ENCODE measurements around the gene OR51B5.

Gene OR51B5, protein sequence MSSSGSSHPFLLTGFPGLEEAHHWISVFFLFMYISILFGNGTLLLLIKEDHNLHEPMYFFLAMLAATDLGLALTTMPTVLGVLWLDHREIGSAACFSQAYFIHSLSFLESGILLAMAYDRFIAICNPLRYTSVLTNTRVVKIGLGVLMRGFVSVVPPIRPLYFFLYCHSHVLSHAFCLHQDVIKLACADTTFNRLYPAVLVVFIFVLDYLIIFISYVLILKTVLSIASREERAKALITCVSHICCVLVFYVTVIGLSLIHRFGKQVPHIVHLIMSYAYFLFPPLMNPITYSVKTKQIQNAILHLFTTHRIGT

GRCh38 chr11:5343474-5344335 lies at the start of gene OR51B5:
OR51B5 (minus strand) TSS chr11:5343524; CDS start chr11:5343524, 0 bp downstream.
- DNase-seq (ENCODE audit: low read depth) = no peak
- in situ Hi-C loops (cut with HindIII; ENCODE audit: low sequenced_read_pairs) = no loop called here
- TF ChIP-seq CTCF (IDR thresholded peaks at IDR 0.05; ENCODE audit: low read depth, low read length, missing control alignments) = no peak
- no peak within 1 kb of the TSS for H3K4me3 ChIP-seq (ENCODE audit: low read depth, low read length)

GRCh38 chr11:5390210-5390609 lies 46.9 kb upstream of the OR51B5 start:
- no peak overlapping the region for H3K4me3 ChIP-seq (ENCODE audit: low read depth, low read length)
- TF ChIP-seq CTCF (IDR thresholded peaks at IDR 0.05; ENCODE audit: low read depth, low read length, missing control alignments) = no peak
- in situ Hi-C loops (cut with HindIII; ENCODE audit: low sequenced_read_pairs) = no loop called here
- no peak for DNase-seq (ENCODE audit: low read depth)

DNA sequence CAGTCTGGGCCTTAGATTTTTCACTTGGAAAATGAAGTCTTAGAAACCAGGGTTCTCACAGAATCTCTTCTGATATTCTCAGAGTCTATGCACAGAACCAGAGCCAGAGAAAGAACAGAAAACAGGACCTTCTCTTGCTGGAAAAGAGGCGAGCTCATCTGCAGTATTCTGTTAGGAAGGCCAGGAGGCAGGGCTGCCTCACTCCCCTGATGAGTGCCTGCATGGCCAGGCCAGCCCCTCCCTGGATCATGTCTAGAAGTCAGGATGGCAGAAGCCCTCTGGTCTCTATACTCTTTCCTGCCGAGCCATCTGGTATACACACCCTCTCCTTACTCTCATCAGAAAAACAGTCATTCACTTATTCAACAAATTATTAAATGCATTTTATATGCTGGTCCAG lies 41.0 kb upstream of the OR51B5 start:
- no peak for DNase-seq (ENCODE audit: low read depth)

GRCh38 chr11:5383576-5383975 lies 40.3 kb upstream of the OR51B5 start, which contains the start of gene OR51M1:
OR51M1 (plus strand) TSS chr11:5383812; CDS start chr11:5389399, 5,587 bp downstream.
- DNase-seq (ENCODE audit: low read depth) = no peak
- TF ChIP-seq CTCF (IDR thresholded peaks at IDR 0.05; ENCODE audit: low read depth, low read length, missing control alignments) = no peak
- in situ Hi-C loops (cut with HindIII; ENCODE audit: low sequenced_read_pairs) = no loop called here
- H3K4me3 ChIP-seq (ENCODE audit: low read depth, low read length) = no peak within 1 kb of the TSS

More for the DNA sequence above, 41.0 kb upstream of the OR51B5 start:
- in situ Hi-C loops (cut with HindIII; ENCODE audit: low sequenced_read_pairs) = no loop called here
- no peak for TF ChIP-seq CTCF (IDR thresholded peaks at IDR 0.05; ENCODE audit: low read depth, low read length, missing control alignments)
- no peak overlapping the region for H3K4me3 ChIP-seq (ENCODE audit: low read depth, low read length)

GRCh38 chr11:5380740-5381342 lies 37.5 kb upstream of the OR51B5 start:
- peak; percentile 43 for DNase-seq (ENCODE audit: low read depth)
- in situ Hi-C loops (cut with HindIII; ENCODE audit: low sequenced_read_pairs) = no loop called here
- H3K4me3 ChIP-seq (ENCODE audit: low read depth, low read length) = no peak overlapping the region
- peak; percentile 86 for TF ChIP-seq CTCF (IDR thresholded peaks at IDR 0.05; ENCODE audit: low read depth, low read length, missing control alignments)

GRCh38 chr11:5369789-5370188 lies 26.5 kb upstream of the OR51B5 start:
- H3K4me3 ChIP-seq (ENCODE audit: low read depth, low read length) = no peak overlapping the region
- in situ Hi-C loops (cut with HindIII; ENCODE audit: low sequenced_read_pairs) = no loop called here
- peak; percentile 45 for TF ChIP-seq CTCF (IDR thresholded peaks at IDR 0.05; ENCODE audit: low read depth, low read length, missing control alignments)
- DNase-seq (ENCODE audit: low read depth) = peak; percentile 11

Measured in astrocyte of the cerebellum (primary cell).